Type B pancreatic cell (in vitro differentiated cells): ENCODE measurements around the gene TUBGCP3. TPM values are rescaled to one million over a fixed set of nuclear protein-coding genes. Genes with fewer than 3 reads are reported as not detected.

Experiments used
- DNase-seq: peaks from one replicate; pipeline ENCODE4 v3.0.0; 2021; ENCODE audit warnings: mixed read lengths; ENCODE audit not compliant: unreplicated experiment; ENCODE audit errors: extremely low spot score
- H3K27ac Mint-ChIP-seq: 2 replicates; pipeline ENCODE4 v1.8.0; 2021; ENCODE audit warnings: mild to moderate bottlenecking, mixed read lengths
- H3K27me3 Mint-ChIP-seq: 2 replicates; pipeline ENCODE4 v1.8.0; 2021; ENCODE audit warnings: mixed read lengths
- H3K36me3 Mint-ChIP-seq: 2 replicates; pipeline ENCODE4 v1.8.0; 2021; ENCODE audit warnings: mixed read lengths
- H3K4me1 Mint-ChIP-seq: one replicate; pipeline ENCODE4 v1.8.0; 2021; ENCODE audit warnings: mixed read lengths; ENCODE audit not compliant: unreplicated experiment
- H3K4me3 Mint-ChIP-seq: 2 replicates; pipeline ENCODE4 v1.8.0; 2021; ENCODE audit warnings: mild to moderate bottlenecking, mixed read lengths
- H3K9me3 Mint-ChIP-seq: 2 replicates; pipeline ENCODE4 v1.8.0; 2021; ENCODE audit warnings: mixed read lengths
- CTCF ChIP-seq: fragments of 200-600 bp; sonication (generic); conservative IDR thresholded peaks from 2 replicates; pipeline ENCODE4 v1.5.0; 2021; ENCODE audit warnings: antibody characterized with exemption, mild to moderate bottlenecking
- total RNA-seq: library from RNA; stranded (reverse); gene quantifications from 2 replicates; pipeline ENCODE4 v1.2.1, GENCODE V29; 2021; ENCODE audit warnings: low replicate concordance

TUBGCP3 gene
- total RNA-seq, 1 donor from 2014 or later, result 34.0 TPM

- DNase-seq, result no peak
- Mint-ChIP-seq H3K9me3 (no peaks in the 10 kb centered on the region), H3K36me3 (no peaks in the 10 kb centered on the region), H3K4me3 (no peak overlapping the region), H3K27ac (no peak overlapping the region), H3K4me1 (peaks cover 11% of the 10 kb centered on the region), H3K27me3 (peaks cover 24% of the 10 kb centered on the region)
- no peak for TF ChIP-seq CTCF
Observed at GRCh38 chr13:112448621-112449544, 139.1 kb downstream of the TUBGCP3 start.

DNA sequence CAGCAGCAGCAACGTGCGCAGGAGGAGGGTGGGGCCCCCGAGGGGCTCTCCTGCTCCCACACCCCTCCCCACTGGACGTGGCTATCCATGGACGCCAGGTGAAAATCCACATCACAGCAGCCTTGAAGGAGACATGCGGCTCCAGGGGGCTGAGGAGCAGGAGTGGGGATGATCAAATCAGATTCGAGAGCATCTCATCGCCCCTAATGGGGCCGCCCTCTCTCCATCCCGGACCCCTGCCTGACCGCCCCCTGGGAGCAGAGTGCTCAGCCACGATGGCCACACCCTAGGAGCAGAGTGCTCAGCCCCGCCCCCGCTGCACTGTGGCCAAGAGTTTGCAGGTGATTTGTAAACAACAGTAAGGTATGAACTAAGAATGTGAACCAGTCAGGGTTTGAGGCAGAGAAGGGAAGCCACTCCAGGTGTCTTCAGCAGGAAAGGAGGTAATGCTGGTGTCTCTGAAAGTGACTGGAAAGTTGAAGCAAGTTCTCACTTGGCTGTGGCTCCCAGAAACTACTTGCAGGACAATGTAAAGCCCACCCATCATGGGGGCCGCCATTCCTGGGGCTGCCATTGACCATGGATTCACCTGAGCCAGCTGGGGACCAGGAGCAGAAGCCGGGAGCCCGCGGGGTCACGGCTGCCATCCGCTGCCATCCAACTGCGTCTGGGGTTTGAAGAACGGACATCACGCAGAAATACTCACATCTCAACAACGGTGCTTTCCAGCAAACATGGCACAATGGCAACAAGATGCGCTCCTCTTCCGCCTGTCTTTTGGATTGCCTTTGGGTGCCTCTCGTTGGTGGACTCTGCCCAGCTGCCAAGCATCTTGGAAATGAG lies 140.0 kb downstream of the TUBGCP3 start:
- TF ChIP-seq CTCF, result no peak
- H3K9me3 Mint-ChIP-seq, result no peaks in the 10 kb centered on the region
- peaks cover 33% of the 10 kb centered on the region for H3K27me3 Mint-ChIP-seq
- H3K4me3 Mint-ChIP-seq, result no peak overlapping the region
- DNase-seq, result no peak
- peaks cover 11% of the 10 kb centered on the region for H3K4me1 Mint-ChIP-seq
- no peaks in the 10 kb centered on the region for H3K36me3 Mint-ChIP-seq
- H3K27ac Mint-ChIP-seq, result no peak overlapping the region

DNA sequence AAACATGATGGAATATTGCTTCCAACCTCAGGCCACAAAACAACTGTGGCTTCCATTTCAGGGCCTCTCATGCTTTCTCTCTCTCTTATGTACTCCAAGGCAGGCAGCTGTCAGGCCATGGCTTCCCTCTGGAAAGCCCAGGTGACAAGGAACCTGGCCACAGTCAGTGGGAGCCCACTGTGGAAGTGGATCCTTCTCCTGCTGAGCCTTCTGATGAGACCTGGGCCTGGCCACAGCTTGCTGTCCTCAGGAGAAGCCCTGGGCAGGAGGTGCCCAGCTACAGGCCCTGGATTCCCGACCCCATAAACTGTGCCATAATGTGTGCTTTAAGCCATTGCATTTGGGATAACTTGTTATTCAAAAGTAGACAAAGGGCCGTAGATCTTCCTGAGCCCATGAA lies 140.6 kb downstream of the TUBGCP3 start:
- peaks cover 11% of the 10 kb centered on the region for H3K4me1 Mint-ChIP-seq
- TF ChIP-seq CTCF, result no peak
- no peaks in the 10 kb centered on the region for H3K36me3 Mint-ChIP-seq
- H3K27me3 Mint-ChIP-seq, result peaks cover 35% of the 10 kb centered on the region
- no peaks in the 10 kb centered on the region for H3K9me3 Mint-ChIP-seq
- no peak overlapping the region for H3K27ac Mint-ChIP-seq
- DNase-seq, result no peak
- H3K4me3 Mint-ChIP-seq, result no peak overlapping the region

DNA sequence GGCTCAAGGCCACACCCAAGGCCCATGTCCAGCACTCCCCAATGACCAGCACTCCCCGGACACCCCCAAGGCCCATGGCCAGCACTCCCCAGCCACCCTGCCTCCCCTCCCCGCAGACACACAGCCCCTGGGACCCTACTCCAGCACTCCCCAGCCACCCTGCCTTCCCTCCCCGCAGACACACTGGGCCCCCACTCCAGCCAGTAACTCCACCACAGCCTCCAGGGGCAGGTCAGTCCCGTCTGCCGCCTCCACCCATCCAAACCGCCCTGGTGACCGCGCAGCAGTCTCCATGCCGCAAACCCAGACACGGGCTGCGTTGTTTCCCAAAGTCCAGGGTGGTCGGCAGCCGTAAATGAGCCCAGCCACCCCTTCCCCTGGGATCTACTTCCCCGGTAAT lies 141.1 kb downstream of the TUBGCP3 start:
- Mint-ChIP-seq H3K27ac (no peak overlapping the region), H3K4me3 (no peak overlapping the region), H3K27me3 (peaks cover 35% of the 10 kb centered on the region), H3K4me1 (peaks cover 11% of the 10 kb centered on the region), H3K36me3 (no peaks in the 10 kb centered on the region), H3K9me3 (no peaks in the 10 kb centered on the region)
- TF ChIP-seq CTCF, result no peak
- no peak for DNase-seq

DNA sequence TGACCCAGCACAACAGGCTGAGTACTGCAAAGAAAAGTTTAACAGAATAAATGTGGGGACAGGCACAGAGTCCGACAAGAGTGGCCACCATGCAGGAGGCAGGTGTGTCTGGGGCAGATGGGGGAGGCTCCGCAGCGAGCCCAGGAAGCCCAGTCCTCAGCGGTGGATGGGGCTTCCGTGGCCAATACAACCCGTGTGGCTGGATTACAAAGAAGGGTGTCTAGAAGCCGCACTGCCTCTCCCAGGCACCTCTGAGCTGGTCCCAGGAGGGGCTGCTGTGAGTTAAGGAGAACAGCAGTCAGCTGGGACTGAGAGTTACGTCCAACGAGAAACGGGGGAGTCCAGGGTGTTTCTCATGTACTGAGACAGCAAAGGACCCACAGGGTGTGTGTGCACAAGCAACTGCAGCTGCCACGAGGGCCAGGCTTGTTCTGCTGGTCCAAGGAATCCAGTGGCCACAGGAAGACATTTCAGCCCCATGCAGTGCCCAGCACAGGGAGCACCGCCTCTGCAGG lies 141.5 kb downstream of the TUBGCP3 start:
- peaks cover 36% of the 10 kb centered on the region for H3K27me3 Mint-ChIP-seq
- H3K27ac Mint-ChIP-seq, result no peak overlapping the region
- DNase-seq, result no peak

More for the DNA sequence above, 141.5 kb downstream of the TUBGCP3 start:
- H3K4me1 Mint-ChIP-seq, result peaks cover 11% of the 10 kb centered on the region
- H3K4me3 Mint-ChIP-seq, result no peak overlapping the region
- H3K9me3 Mint-ChIP-seq, result no peaks in the 10 kb centered on the region
- H3K36me3 Mint-ChIP-seq, result no peaks in the 10 kb centered on the region
- no peak for TF ChIP-seq CTCF
